GM18858 (cell line): ENCODE measurements around the gene NSFL1C.
"Not testable (repeated sequence)": the region's sequence is repeated elsewhere in the genome, so short reads cannot be mapped to it uniquely, and the experiment has no call there.

Source experiments
- ATAC-seq: cut with Tn5 transposase; IDR thresholded peaks from one replicate; pipeline ENCODE4 v1.9.1; 2021; ENCODE audit not compliant: unreplicated experiment

Gene NSFL1C

DNA sequence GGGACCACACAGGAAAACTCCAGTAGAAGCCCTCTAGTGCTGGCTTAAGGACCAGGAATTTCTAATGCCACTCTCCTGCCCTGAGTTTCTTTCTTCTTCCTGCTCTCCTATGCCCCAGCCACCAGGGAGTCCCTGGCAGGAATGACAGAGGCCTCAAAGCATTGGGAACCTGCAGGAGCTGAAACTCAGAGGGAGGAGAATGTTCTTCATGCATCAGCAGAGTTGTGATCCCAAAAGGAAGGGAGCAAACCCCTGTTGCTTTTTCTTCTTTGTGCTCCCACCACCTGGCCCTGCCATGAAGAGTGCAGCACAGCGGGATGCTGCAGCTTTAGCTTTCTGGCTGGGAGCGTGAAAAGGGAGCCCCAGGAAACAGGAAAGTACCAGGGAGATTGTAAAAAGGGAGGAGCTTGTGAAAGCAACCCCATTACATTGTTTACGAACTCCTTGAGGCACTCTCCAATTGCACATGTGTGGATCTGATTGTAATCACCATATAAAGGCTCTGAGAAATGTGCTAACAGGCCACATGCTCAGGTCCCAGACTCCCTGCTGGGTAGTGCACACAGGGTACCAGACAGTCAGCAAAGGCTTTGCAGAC, 39.1 kb downstream of the NSFL1C start:
- no peak for ATAC-seq

DNA sequence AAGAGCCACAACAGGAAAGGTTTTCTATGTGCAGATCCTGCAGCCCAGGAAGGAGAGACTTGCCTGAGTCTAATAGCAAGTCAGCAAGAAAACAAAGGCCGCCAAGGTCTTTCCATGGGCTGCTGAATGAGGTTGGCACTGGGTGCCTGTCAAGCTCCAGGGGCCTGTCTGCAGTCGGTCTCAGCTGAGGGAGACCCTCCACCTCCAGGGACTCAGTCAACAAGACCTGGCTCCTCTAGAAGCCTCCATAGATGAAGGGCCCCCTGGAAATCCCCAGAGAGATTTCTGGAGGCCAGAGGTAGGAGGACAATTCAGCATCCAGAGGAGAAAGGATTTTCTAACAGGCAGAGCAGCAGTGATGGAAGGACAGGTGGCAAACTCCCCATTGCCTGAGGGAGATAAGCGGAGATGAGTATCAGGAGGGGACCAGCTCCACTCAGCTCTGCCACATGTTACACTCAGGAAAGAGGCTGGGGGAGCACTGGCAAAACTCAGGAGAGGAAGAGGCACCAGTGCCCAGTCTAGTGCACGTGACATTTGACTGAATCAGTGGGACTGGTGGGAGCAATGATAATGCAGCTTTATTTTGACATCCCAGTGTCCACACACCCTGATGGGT, 40.3 kb downstream of the NSFL1C start:
- no peak for ATAC-seq

DNA sequence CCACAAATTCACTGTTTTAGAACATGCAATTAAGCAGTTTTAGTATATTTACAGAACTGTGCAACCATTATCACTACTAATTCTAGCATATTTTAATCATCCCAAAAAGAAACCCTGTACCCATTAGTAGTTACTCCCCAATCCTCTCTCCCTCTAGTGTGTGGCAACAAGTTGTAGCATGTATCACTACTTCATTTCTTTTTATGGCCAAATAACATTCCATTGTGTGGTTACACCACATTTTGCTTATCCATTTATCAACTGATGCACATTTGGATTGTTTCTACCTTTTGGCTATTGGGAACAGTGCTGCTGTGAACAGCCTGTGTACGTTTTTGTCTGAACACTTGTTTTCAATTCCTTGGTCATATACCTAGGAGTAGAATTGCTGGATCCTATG, 42.3 kb downstream of the NSFL1C start:
- no peak for ATAC-seq

GRCh38 chr20:1423625-1424106, 43.0 kb downstream of the NSFL1C start:
- no peak for ATAC-seq

DNA sequence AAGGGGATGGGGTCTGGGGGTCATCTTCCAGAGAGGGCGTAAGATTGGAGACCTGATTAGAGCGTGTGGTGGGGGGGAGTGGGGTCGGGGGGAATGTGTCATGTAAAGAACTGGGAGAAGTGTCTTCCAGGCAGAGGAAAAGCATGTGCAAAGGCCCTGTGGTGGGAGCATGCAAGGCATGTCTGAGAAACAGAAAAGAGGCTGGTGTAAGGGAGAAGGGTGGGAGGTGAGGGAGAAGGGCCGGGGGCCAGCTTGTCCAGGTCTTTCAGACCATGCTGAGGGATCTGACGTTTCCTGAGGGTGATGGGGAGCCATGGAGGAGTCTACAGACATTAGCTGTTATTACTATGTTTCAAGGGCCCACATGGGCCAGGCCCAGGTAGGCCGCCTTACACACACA, 43.4 kb downstream of the NSFL1C start:
- no peak for ATAC-seq

- no peak for ATAC-seq
Observed at GRCh38 chr20:1422753-1423152, 43.9 kb downstream of the NSFL1C start.

DNA sequence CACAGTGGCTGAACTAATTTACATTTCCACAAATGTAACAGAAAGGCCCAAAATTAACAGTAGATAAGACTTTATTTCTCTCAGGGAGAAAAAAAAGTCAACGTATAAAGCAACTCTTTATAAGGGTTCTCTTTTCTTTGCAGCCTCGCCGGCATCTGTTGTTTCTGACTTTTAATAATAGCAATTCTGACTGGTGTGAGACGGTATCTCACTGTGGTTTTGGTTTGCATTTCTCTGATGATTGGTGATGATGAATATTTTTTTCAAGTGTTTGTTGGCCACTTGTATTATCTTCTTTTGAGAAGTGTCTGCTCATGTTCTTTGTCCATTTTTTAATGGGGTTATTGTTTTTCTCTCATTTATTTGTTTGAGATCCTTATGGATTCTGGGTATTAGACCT, 46.6 kb downstream of the NSFL1C start:
- no peak for ATAC-seq

GRCh38 chr20:1418350-1418749, 48.3 kb downstream of the NSFL1C start:
- no peak for ATAC-seq

DNA sequence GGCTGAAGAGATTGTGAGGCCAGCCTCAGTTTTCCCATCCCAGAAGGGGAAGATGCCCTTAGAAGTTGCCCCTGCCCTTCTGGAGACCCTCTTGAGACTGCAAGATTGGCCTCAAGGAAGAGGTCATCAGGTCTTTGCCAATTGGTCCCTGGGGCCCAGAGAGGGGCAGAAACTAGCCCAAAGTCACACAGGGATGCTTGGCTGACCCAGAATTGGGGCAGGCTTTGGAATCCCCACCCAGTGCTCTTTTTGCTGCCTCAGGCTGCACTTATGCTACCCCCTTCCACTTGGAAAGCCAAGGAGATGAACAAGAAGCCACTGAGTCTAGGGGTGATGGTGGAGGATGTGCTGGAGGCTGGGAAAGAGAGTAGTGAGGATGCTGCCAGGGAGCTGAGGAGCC, 48.9 kb downstream of the NSFL1C start:
- ATAC-seq = no peak

DNA sequence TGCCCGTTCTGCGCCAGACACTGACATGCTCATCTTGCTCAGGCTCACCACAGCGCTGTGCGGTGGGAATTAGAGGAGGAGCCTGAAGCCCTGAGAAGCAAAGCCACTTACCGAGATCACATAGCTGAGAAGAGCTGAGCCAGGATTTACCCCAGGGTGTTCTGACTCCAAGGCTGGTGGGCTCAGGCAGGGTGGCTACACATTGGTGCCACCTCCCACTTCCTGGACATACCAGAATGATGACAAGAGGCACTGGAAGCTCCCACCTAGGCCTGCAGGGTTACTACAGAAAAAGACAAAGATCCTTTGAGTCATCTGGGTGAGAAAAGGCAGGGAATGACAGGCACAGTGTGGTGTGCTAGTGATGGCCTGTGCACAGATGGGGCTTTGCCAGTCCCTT, 49.4 kb downstream of the NSFL1C start:
- no peak for ATAC-seq

- ATAC-seq = no peak
Observed at GRCh38 chr20:1415667-1416468, 50.8 kb downstream of the NSFL1C start.

GRCh38 chr20:1414982-1415381, 51.7 kb downstream of the NSFL1C start:
- ATAC-seq = no peak

- no peak for ATAC-seq
Observed at GRCh38 chr20:1405801-1406200, 60.8 kb downstream of the NSFL1C start.

GRCh38 chr20:1403624-1404023, 63.0 kb downstream of the NSFL1C start:
- no peak for ATAC-seq

GRCh38 chr20:1402149-1402548, 64.5 kb downstream of the NSFL1C start:
- no peak for ATAC-seq

DNA sequence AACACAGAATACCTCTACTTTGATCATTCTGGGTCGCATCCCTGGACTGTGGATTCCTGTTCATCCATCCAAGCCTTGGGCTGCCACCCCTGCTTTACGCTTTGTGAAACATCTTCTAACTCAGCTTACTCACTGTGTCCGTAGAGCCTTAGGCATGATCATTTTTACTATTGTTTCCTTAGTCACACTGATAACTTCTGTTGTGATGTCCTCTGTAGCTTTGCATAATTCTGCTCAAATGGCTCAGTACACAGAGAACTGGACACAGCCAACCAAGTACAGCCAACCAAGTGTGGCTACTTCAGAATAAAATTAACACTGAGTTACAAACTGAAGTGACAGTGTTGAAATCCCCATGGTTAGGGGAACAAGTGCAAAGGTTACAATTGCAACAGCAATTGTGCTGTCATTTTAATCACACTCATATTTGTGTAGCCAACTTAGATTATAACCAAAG, 65.2 kb downstream of the NSFL1C start:
- no peak for ATAC-seq

DNA sequence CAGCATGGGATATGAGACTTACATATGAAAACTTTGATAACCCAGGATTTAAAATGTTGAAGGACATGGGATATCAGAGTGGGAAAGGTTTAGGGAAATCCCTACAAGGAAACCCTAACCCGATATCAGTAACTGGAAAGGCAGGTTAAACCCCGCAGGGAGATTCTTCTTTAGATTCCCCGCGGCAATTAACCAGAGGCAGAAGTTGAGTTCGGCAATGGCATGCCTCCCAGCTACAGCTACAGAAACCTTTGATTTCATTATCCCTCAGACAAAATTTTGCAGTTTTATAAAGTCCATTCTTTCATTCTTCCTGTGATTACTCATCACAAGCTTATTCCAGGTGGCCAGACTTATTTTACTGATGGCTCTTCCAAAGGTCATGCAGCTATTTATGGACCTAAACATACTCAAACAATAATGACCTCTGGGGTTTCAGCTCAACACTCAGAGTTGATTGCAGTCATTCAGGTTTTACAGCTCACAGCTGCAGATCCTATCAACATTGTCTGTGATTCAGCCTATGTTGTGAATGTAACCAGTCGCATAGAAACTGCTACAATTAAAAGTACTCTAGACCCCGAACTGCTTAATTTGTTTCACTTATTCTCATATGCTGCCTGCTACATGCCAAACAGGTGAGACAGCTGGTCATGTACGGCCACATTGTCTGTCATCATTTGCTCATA, 66.8 kb downstream of the NSFL1C start:
- not testable (repeated sequence) for ATAC-seq

DNA sequence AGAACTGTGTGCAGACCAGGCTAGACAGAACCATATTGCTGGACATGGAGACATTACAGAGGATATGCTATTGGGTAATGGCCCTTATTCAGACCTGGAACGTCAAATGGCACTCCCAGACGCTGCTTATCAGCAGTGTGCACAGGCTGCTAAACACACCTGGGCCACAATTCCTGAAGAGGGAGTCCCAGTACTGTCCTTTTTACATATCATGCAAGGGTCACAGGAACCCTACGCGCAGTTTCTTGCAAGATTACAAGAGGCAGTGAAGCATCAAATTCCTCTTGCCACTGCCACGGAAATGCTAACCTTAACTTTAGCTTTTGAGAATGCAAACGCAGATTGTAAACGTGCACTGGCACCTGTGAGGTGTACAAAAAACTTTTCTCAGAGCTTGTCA, 68.5 kb downstream of the NSFL1C start:
- not testable (repeated sequence) for ATAC-seq

- ATAC-seq = no peak
Observed at GRCh38 chr20:1397710-1398109, 68.9 kb downstream of the NSFL1C start.

- no peak for ATAC-seq
Observed at GRCh38 chr20:1396702-1397101, 69.9 kb downstream of the NSFL1C start.

GRCh38 chr20:1396264-1396663, 70.4 kb downstream of the NSFL1C start:
- ATAC-seq = no peak
